ENCODE data around the gene CAPN3. TPM values are rescaled to one million over a fixed set of nuclear protein-coding genes. Genes with fewer than 3 reads are reported as not detected.

Gene CAPN3
- total RNA-seq, 1 donor from 2014 or later = 5.6 TPM

GRCh38 chr15:42345504-42345903, 13.8 kb upstream of the CAPN3 start:
- no peaks in the 10 kb centered on the region for H3K9me3 Mint-ChIP-seq (ENCODE audit: unreplicated experiment)
- H3K27me3 Mint-ChIP-seq (ENCODE audit: unreplicated experiment) = no peaks in the 10 kb centered on the region
- no peaks in the 10 kb centered on the region for H3K4me1 Mint-ChIP-seq (ENCODE audit: unreplicated experiment)
- no peak overlapping the region for H3K27ac Mint-ChIP-seq (ENCODE audit: unreplicated experiment)
- H3K36me3 Mint-ChIP-seq (ENCODE audit: unreplicated experiment) = peaks cover 34% of the 10 kb centered on the region
- no peak for DNase-seq (ENCODE audit: extremely low spot score, unreplicated experiment)
- TF ChIP-seq, protein P1, sequence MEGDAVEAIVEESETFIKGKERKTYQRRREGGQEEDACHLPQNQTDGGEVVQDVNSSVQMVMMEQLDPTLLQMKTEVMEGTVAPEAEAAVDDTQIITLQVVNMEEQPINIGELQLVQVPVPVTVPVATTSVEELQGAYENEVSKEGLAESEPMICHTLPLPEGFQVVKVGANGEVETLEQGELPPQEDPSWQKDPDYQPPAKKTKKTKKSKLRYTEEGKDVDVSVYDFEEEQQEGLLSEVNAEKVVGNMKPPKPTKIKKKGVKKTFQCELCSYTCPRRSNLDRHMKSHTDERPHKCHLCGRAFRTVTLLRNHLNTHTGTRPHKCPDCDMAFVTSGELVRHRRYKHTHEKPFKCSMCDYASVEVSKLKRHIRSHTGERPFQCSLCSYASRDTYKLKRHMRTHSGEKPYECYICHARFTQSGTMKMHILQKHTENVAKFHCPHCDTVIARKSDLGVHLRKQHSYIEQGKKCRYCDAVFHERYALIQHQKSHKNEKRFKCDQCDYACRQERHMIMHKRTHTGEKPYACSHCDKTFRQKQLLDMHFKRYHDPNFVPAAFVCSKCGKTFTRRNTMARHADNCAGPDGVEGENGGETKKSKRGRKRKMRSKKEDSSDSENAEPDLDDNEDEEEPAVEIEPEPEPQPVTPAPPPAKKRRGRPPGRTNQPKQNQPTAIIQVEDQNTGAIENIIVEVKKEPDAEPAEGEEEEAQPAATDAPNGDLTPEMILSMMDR (IDR thresholded peaks at IDR 0.05) = no peak
- H3K4me3 Mint-ChIP-seq (ENCODE audit: unreplicated experiment) = no peak overlapping the region

- Mint-ChIP-seq H3K36me3 (ENCODE audit: unreplicated experiment) (peaks cover 42% of the 10 kb centered on the region), H3K27ac (ENCODE audit: unreplicated experiment) (no peak overlapping the region), H3K9me3 (ENCODE audit: unreplicated experiment) (no peaks in the 10 kb centered on the region), H3K27me3 (ENCODE audit: unreplicated experiment) (no peaks in the 10 kb centered on the region), H3K4me3 (ENCODE audit: unreplicated experiment) (no peak overlapping the region), H3K4me1 (ENCODE audit: unreplicated experiment) (no peaks in the 10 kb centered on the region)
- TF ChIP-seq, protein P1 (IDR thresholded peaks at IDR 0.05) = no peak
- DNase-seq (ENCODE audit: extremely low spot score, unreplicated experiment) = no peak
These were observed 11.2 kb upstream of the CAPN3 start for GRCh38 chr15:42348083-42348482.

- no peak for DNase-seq (ENCODE audit: extremely low spot score, unreplicated experiment)
- no peaks in the 10 kb centered on the region for H3K27me3 Mint-ChIP-seq (ENCODE audit: unreplicated experiment)
- H3K4me1 Mint-ChIP-seq (ENCODE audit: unreplicated experiment) = no peaks in the 10 kb centered on the region
- TF ChIP-seq, protein P1 (IDR thresholded peaks at IDR 0.05) = no peak
- H3K9me3 Mint-ChIP-seq (ENCODE audit: unreplicated experiment) = no peaks in the 10 kb centered on the region
- no peak overlapping the region for H3K4me3 Mint-ChIP-seq (ENCODE audit: unreplicated experiment)
- H3K36me3 Mint-ChIP-seq (ENCODE audit: unreplicated experiment) = peaks cover 40% of the 10 kb centered on the region
- no peak overlapping the region for H3K27ac Mint-ChIP-seq (ENCODE audit: unreplicated experiment)
These were observed 10.1 kb upstream of the CAPN3 start for GRCh38 chr15:42349186-42349585.

DNA sequence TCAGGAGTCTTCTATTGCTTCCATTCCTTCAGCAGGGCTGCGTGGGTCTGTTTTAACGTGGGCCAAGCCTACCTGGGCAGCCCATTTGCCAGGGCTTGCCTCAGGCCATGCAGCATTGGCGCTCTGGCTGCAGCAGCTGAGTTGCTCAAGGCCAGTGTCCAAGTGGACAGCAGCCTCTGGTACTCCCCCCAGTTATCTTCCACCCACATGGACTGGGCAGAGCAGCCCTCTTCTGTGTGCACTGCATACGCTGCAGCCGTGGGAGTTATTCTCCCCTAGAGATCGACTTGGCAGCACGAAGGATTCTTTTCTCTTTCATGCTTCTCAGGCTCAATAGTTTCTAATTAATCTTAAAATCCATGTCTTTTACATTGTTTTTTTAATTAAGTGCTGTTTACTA, 6.9 kb upstream of the CAPN3 start:
- Mint-ChIP-seq H3K36me3 (ENCODE audit: unreplicated experiment) (peaks cover 25% of the 10 kb centered on the region), H3K4me3 (ENCODE audit: unreplicated experiment) (no peak overlapping the region), H3K27me3 (ENCODE audit: unreplicated experiment) (no peaks in the 10 kb centered on the region), H3K27ac (ENCODE audit: unreplicated experiment) (no peak overlapping the region), H3K9me3 (ENCODE audit: unreplicated experiment) (no peaks in the 10 kb centered on the region), H3K4me1 (ENCODE audit: unreplicated experiment) (no peaks in the 10 kb centered on the region)
- TF ChIP-seq, protein P1 (IDR thresholded peaks at IDR 0.05) = no peak
- no peak for DNase-seq (ENCODE audit: extremely low spot score, unreplicated experiment)

GRCh38 chr15:42353061-42353460, 6.2 kb upstream of the CAPN3 start:
- H3K4me1 Mint-ChIP-seq (ENCODE audit: unreplicated experiment) = no peaks in the 10 kb centered on the region
- TF ChIP-seq, protein P1 (IDR thresholded peaks at IDR 0.05) = no peak
- no peak for DNase-seq (ENCODE audit: extremely low spot score, unreplicated experiment)
- no peak overlapping the region for H3K27ac Mint-ChIP-seq (ENCODE audit: unreplicated experiment)
- H3K4me3 Mint-ChIP-seq (ENCODE audit: unreplicated experiment) = no peak overlapping the region
- no peaks in the 10 kb centered on the region for H3K9me3 Mint-ChIP-seq (ENCODE audit: unreplicated experiment)
- no peaks in the 10 kb centered on the region for H3K27me3 Mint-ChIP-seq (ENCODE audit: unreplicated experiment)
- peaks cover 25% of the 10 kb centered on the region for H3K36me3 Mint-ChIP-seq (ENCODE audit: unreplicated experiment)
